Measurements from ENCODE around the gene NR2F1-AS1.

DNA sequence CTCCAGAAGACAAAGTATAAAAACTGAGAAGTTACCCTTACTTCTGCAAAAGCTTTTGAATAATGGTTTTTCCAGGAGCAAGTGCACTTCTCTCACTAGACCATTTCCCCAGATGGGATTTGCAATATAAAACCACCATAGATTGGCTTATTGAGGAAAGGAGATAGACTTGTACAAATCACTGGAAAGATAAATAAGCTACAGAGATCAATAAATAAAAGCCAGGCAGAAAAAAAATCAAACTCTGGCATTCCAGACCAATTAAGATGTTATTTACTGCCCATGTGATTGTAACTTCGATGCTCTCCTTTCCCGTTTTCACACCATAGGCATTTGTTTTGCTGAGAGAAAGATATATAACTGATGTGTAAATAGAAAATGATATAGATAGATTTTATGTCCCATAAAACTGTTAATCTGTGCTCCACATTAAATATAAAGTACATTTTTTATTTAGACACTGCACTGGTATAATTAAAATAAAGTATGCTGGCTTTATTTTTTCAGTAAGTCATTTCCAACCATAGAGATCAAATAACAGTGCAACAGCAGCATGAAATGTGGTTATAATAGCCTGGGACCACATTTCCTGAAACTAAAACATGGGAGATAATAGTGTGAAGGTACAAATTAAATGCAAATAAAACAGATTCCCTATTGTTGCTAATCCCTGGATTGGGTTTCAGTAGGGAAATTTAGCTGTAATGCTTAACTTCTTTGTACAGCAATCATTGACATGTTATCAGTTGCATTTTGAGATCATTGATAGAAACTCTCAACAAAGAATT lies 177.7 kb downstream of the NR2F1-AS1 start:
- TF ChIP-seq JUN (IDR thresholded peaks at IDR 0.05) = no peak
- TF ChIP-seq, protein P1, sequence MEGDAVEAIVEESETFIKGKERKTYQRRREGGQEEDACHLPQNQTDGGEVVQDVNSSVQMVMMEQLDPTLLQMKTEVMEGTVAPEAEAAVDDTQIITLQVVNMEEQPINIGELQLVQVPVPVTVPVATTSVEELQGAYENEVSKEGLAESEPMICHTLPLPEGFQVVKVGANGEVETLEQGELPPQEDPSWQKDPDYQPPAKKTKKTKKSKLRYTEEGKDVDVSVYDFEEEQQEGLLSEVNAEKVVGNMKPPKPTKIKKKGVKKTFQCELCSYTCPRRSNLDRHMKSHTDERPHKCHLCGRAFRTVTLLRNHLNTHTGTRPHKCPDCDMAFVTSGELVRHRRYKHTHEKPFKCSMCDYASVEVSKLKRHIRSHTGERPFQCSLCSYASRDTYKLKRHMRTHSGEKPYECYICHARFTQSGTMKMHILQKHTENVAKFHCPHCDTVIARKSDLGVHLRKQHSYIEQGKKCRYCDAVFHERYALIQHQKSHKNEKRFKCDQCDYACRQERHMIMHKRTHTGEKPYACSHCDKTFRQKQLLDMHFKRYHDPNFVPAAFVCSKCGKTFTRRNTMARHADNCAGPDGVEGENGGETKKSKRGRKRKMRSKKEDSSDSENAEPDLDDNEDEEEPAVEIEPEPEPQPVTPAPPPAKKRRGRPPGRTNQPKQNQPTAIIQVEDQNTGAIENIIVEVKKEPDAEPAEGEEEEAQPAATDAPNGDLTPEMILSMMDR (IDR thresholded peaks at IDR 0.05) = no peak
- TF ChIP-seq RAD21 (conservative IDR thresholded peaks at IDR 0.05 in 1 of 2, IDR thresholded peaks at IDR 0.05 in 1 of 2) = no peak
- TF ChIP-seq POLR2A (IDR thresholded peaks at IDR 0.05; ENCODE audit: low read length) = no peak
- TF ChIP-seq, protein P2, sequence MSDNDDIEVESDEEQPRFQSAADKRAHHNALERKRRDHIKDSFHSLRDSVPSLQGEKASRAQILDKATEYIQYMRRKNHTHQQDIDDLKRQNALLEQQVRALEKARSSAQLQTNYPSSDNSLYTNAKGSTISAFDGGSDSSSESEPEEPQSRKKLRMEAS (IDR thresholded peaks at IDR 0.05) = no peak

Data from A549 (cell line).